Left lung (tissue), 10 donors: Measurements from ENCODE around the gene RNASE11. TPM values are rescaled to one million over a fixed set of nuclear protein-coding genes. Genes with fewer than 3 reads are reported as not detected.
A peak's percentile ranks its signal among the peaks of the same experiment; 100 is the strongest.
"Not testable (repeated sequence)": the region's sequence is repeated elsewhere in the genome, so short reads cannot be mapped to it uniquely, and the experiment has no call there.

Experiments used
- ATAC-seq: fragments of 200-7000 bp; cut with Tn5 transposase; one replicate; pipeline ENCODE4 v1.9.1; 2020; ENCODE audit warnings: moderate library complexity
- DNase-seq, 4 donors: peaks; one replicate each; pipeline ENCODE4 v3.0.0-alpha.2; 2013 to 2020
- H3K27ac ChIP-seq, 2 donors: fragments of 200-600 bp; sonication (generic) in 1 of 2; one replicate each; pipeline versions ENCODE4 v1.5.0 to v1.8.0; 2020 to 2021
- H3K27me3 ChIP-seq, 2 donors: fragments of 200-600 bp; sonication (generic) in 1 of 2; one replicate each; pipeline versions ENCODE4 v1.5.0 to v1.8.0; 2020 to 2021
- H3K36me3 ChIP-seq, 2 donors: fragments of 200-600 bp; sonication (generic) in 1 of 2; one replicate each; pipeline versions ENCODE4 v1.5.0 to v1.8.0; 2020 to 2021
- H3K4me1 ChIP-seq, 2 donors: fragments of 200-600 bp; one replicate each; pipeline ENCODE4 v1.8.0; 2021
- H3K4me3 ChIP-seq, 2 donors: fragments of 200-600 bp; sonication (generic) in 1 of 2; one replicate each; pipeline versions ENCODE4 v1.5.0 to v1.8.0; 2020 to 2021; ENCODE audit warnings: mild to moderate bottlenecking in 1 of 2
- H3K9me3 ChIP-seq, 2 donors: fragments of 200-600 bp; sonication (generic) in 1 of 2; one replicate each; pipeline versions ENCODE4 v1.5.0 to v1.8.0; 2020 to 2021
- CTCF ChIP-seq, 2 donors: fragments of 200-600 bp; sonication (generic) in 1 of 2; IDR thresholded peaks; one replicate each; pipeline versions ENCODE4 v1.5.0 to v1.8.0; 2021; ENCODE audit warnings: antibody characterized with exemption in 2 of 2
- intact Hi-C, 2 donors: fragments of 100-400 bp; cut with DNase I; formaldehyde crosslinking; loops; one replicate each; pipeline versions ENCODE4 v1.11.2 to v1.14.2; 2022
- polyA plus RNA-seq, 6 donors: library from polyadenylated mRNA; unstranded; fragments of 120-200 nt; gene quantifications; one replicate each; pipeline ENCODE4 v1.2.1, GENCODE V29; 2013; ENCODE audit not compliant: insufficient read length in 6 of 6
- total RNA-seq, 2 donors: library from RNA; stranded (reverse); fragmentation: NEBNext Ultra II Directional; extraction: Animal tissue kit (Norgen Biotek cat#: 25700); gene quantifications; one replicate each; pipeline ENCODE4 v1.2.1, GENCODE V29; 2021
- donor health status: DM: no; HTN: yes; CAD: no.
- donor health status: DM: no; HTN: no; CAD: no.

Gene RNASE11
- total and polyA plus RNA-seq, 8 donors: not detected

- TF ChIP-seq CTCF (IDR thresholded peaks at IDR 0.05): no peak
- ATAC-seq (peak; percentile 82), DNase-seq (no peak)
- intact Hi-C loops: no loop called here
- H3K27me3 ChIP-seq: no peaks in the 10 kb centered on the region
- H3K36me3 ChIP-seq: no peaks in the 10 kb centered on the region
- no peaks in the 10 kb centered on the region for H3K4me1 ChIP-seq
- H3K4me3 ChIP-seq: no peak overlapping the region
- no peaks in the 10 kb centered on the region for H3K9me3 ChIP-seq
- no peak overlapping the region for H3K27ac ChIP-seq
These were observed 9.3 kb upstream of the RNASE11 start for GRCh38 chr14:20597108-20597507.

- ATAC-seq, H3K9me3 ChIP-seq, H3K4me1 ChIP-seq, H3K4me3 ChIP-seq, H3K27ac ChIP-seq, H3K36me3 ChIP-seq, intact Hi-C loops, H3K27me3 ChIP-seq, DNase-seq: not testable (repeated sequence)
These were observed 7.9 kb upstream of the RNASE11 start for GRCh38 chr14:20595726-20596125.

GRCh38 chr14:20592574-20592973, 4.8 kb upstream of the RNASE11 start:
- DNase-seq (no peak), ATAC-seq (no peak)
- Histone ChIP-seq H3K36me3 (no peaks in the 10 kb centered on the region), H3K4me1 (no peaks in the 10 kb centered on the region), H3K27me3 (no peaks in the 10 kb centered on the region), H3K9me3 (no peaks in the 10 kb centered on the region), H3K27ac (no peak overlapping the region), H3K4me3 (no peak overlapping the region)
- intact Hi-C loops: no loop called here
- no peak for TF ChIP-seq CTCF (IDR thresholded peaks at IDR 0.05)

GRCh38 chr14:20591235-20591634, 3.4 kb upstream of the RNASE11 start, which contains the start of gene RNASE12:
Gene RNASE12 (minus strand): TSS chr14:20591376. CDS start chr14:20590723, 653 bp downstream.
- ATAC-seq: no peak
- H3K27me3 ChIP-seq: no peaks in the 10 kb centered on the region
- no peak for DNase-seq
- H3K4me3 ChIP-seq: no peak within 1 kb of the TSS
- H3K9me3 ChIP-seq: no peaks in the 10 kb centered on the region
- intact Hi-C loops: no loop called here
- no peaks in the 10 kb centered on the region for H3K36me3 ChIP-seq
- TF ChIP-seq CTCF (IDR thresholded peaks at IDR 0.05): no peak
- no peak within 1 kb of the TSS for H3K27ac ChIP-seq
- no peaks in the 10 kb centered on the region for H3K4me1 ChIP-seq

GRCh38 chr14:20583908-20584307, 3.9 kb downstream of the RNASE11 start:
- no peaks in the 10 kb centered on the region for H3K36me3 ChIP-seq
- H3K4me1 ChIP-seq: no peaks in the 10 kb centered on the region
- DNase-seq: no peak
- no peak for ATAC-seq
- no peaks in the 10 kb centered on the region for H3K27me3 ChIP-seq
- TF ChIP-seq CTCF (IDR thresholded peaks at IDR 0.05): no peak
- H3K9me3 ChIP-seq: no peaks in the 10 kb centered on the region
- no peak overlapping the region for H3K27ac ChIP-seq
- no peak overlapping the region for H3K4me3 ChIP-seq
- intact Hi-C loops: no loop called here

- no peaks in the 10 kb centered on the region for H3K27me3 ChIP-seq
- H3K36me3 ChIP-seq: no peaks in the 10 kb centered on the region
- DNase-seq: no peak
- intact Hi-C loops: no loop called here
- H3K4me3 ChIP-seq: no peak overlapping the region
- H3K27ac ChIP-seq: no peak overlapping the region
- no peak for TF ChIP-seq CTCF (IDR thresholded peaks at IDR 0.05)
- ATAC-seq: no peak
- H3K4me1 ChIP-seq: no peaks in the 10 kb centered on the region
- no peaks in the 10 kb centered on the region for H3K9me3 ChIP-seq
These were observed 4.7 kb downstream of the RNASE11 start for GRCh38 chr14:20583142-20583541.
